SK-N-SH (cell line): ENCODE measurements around the gene COX4I2. TPM values are rescaled to one million over a fixed set of nuclear protein-coding genes. Genes with fewer than 3 reads are reported as not detected.
A peak's percentile ranks its signal among the peaks of the same experiment; 100 is the strongest.

Experiments used
- CTCF ChIA-PET: fragments of 300-600, 350-600 bp; formaldehyde crosslinking; extraction: SDS; loops from one replicate; lab custom pipeline; 2021; lab: Yijun Ruan, JAX
- POLR2A ChIA-PET: fragments of 350-600 bp; sonication (Branson Sonifier 250); formaldehyde crosslinking; extraction: SDS; loops from one replicate; lab custom pipeline; 2020; ENCODE audit warnings: antibody characterized with exemption, inconsistent platforms; lab: Yijun Ruan, JAX
- DNase-seq: peaks from one replicate; pipeline ENCODE4 v3.0.0; 2012
- H2AFZ ChIP-seq: fragments of 200-600 bp; sonication (generic); 2 replicates; pipeline ENCODE4 v1.8.1; 2016; ENCODE audit warnings: antibody characterized with exemption, mild to moderate bottlenecking, low read depth
- H3F3A ChIP-seq: fragments of 200-600 bp; sonication (generic); replicated peaks from 2 replicates; pipeline ENCODE3; 2016; ENCODE audit warnings: antibody characterized with exemption, mild to moderate bottlenecking; ENCODE audit not compliant: insufficient read depth
- H3K27ac ChIP-seq, 2 experiments: fragments of 200-500 bp in 1 of 2; fragments of 200-600 bp in 1 of 2; sonication (Bioruptor generic) in 1 of 2; sonication (generic), shearing (Covaris generic) in 1 of 2; 2 replicates each; pipeline versions ENCODE4 v1.5.1 to v1.6.1; 2014 to 2016; ENCODE audit warnings: low read depth in 2 of 2, inconsistent platforms in 1 of 2, low read length in 1 of 2, mild to moderate bottlenecking in 1 of 2, mixed read lengths in 1 of 2
- H3K27me3 ChIP-seq: fragments of 200-600 bp; sonication (generic), shearing (Covaris generic); 2 replicates; pipeline ENCODE4 v1.6.1; 2016; ENCODE audit warnings: mixed run types; ENCODE audit not compliant: insufficient read depth
- H3K36me3 ChIP-seq, 2 experiments: fragments of 200-500 bp in 1 of 2; fragments of 200-600 bp in 1 of 2; sonication (Bioruptor generic) in 1 of 2; sonication (generic) in 1 of 2; replicated peaks in 1 of 2; 2 replicates each; pipeline versions ENCODE3 to v1.5.1; 2014 to 2016; ENCODE audit warnings: low read length in 1 of 2, mild to moderate bottlenecking in 1 of 2; ENCODE audit not compliant: insufficient read depth in 2 of 2, control insufficient read depth in 1 of 2
- H3K4me1 ChIP-seq, 2 experiments: fragments of 200-500 bp in 1 of 2; fragments of 200-600 bp in 1 of 2; sonication (Bioruptor generic) in 1 of 2; sonication (generic), shearing (Covaris generic) in 1 of 2; 2 replicates each; pipeline versions ENCODE4 v1.5.1 to v1.6.1; 2014 to 2016; ENCODE audit warnings: low read depth in 1 of 2, low read length in 1 of 2, mixed run types in 1 of 2; ENCODE audit not compliant: insufficient read depth in 2 of 2, control insufficient read depth in 1 of 2
- H3K4me2 ChIP-seq: fragments of 200-600 bp; sonication (generic), shearing (Covaris generic); 2 replicates; pipeline ENCODE4 v1.6.1; 2017; ENCODE audit warnings: mixed run types
- H3K4me3 ChIP-seq, 2 experiments: fragments of 200-500 bp in 1 of 2; fragments of 200-600 bp in 1 of 2; sonication (Bioruptor generic) in 1 of 2; sonication (generic), shearing (Covaris generic) in 1 of 2; 2 replicates each; pipeline versions ENCODE4 v1.5.1 to v1.8.1; 2014 to 2016; ENCODE audit warnings: low read depth in 2 of 2, inconsistent platforms in 1 of 2, low read length in 1 of 2, mild to moderate bottlenecking in 1 of 2, mixed read lengths in 1 of 2, moderate library complexity in 1 of 2
- H3K79me2 ChIP-seq: fragments of 200-600 bp; sonication (generic); 2 replicates; pipeline ENCODE4 v1.8.1; 2017; ENCODE audit warnings: mild to moderate bottlenecking; ENCODE audit not compliant: insufficient read depth
- H3K9ac ChIP-seq: fragments of 200-600 bp; sonication (generic); 2 replicates; pipeline ENCODE4 v1.6.1; 2017; ENCODE audit warnings: mixed run types
- H3K9me2 ChIP-seq: fragments of 200-600 bp; sonication (generic); 2 replicates; pipeline ENCODE4 v1.6.1; 2017; ENCODE audit warnings: mixed run types
- H3K9me3 ChIP-seq: fragments of 200-600 bp; sonication (generic); 2 replicates; pipeline ENCODE4 v1.6.1; 2017; ENCODE audit warnings: mixed run types, mild to moderate bottlenecking, moderate library complexity
- H4K20me1 ChIP-seq: fragments of 200-600 bp; sonication (generic); 2 replicates; pipeline ENCODE4 v1.6.1; 2017; ENCODE audit warnings: mild to moderate bottlenecking, mixed run types; ENCODE audit not compliant: insufficient read depth
- ELF1 ChIP-seq: IDR thresholded peaks from 2 replicates; pipeline ENCODE4 v1.4.0; 2012
- EP300 ChIP-seq, 2 experiments: IDR thresholded peaks; 2 replicates each; pipeline versions ENCODE4 v1.4.0 to v1.6.1; 2012; ENCODE audit warnings: borderline replicate concordance in 1 of 2, low read depth in 1 of 2, low read length in 1 of 2
- FOSL2 ChIP-seq: IDR thresholded peaks from 2 replicates; pipeline ENCODE4 v1.4.0; 2012; ENCODE audit warnings: low read depth, mild to moderate bottlenecking, moderate library complexity, borderline replicate concordance
- FOXJ3 ChIP-seq: sonication (generic); formaldehyde crosslinking; IDR thresholded peaks from 2 replicates; pipeline ENCODE4 v1.5.1; 2020; ENCODE audit warnings: mild to moderate bottlenecking, missing genetic modification reagents
- GABPA ChIP-seq: IDR thresholded peaks from 2 replicates; pipeline ENCODE4 v1.4.0; 2012; ENCODE audit warnings: low read depth, mild to moderate bottlenecking
- GATA2 ChIP-seq: sonication (generic); formaldehyde crosslinking; IDR thresholded peaks from 2 replicates; pipeline ENCODE4 v1.5.0; 2020; ENCODE audit warnings: mild to moderate bottlenecking, missing genetic modification reagents
- NFIC ChIP-seq: IDR thresholded peaks from 2 replicates; pipeline ENCODE4 v1.4.0; 2012; ENCODE audit warnings: borderline replicate concordance
- POLR2AphosphoS5 ChIP-seq: IDR thresholded peaks from 2 replicates; pipeline ENCODE4 v1.6.1; 2012; ENCODE audit warnings: low read depth, low read length
- RAD21 ChIP-seq: IDR thresholded peaks from 2 replicates; pipeline ENCODE4 v1.6.1; 2012; ENCODE audit warnings: mild to moderate bottlenecking, low read length
- RFX5 ChIP-seq: IDR thresholded peaks from 2 replicates; pipeline ENCODE4 v1.6.1; 2012; ENCODE audit warnings: mild to moderate bottlenecking, improper control_type of control experiment, low read length
- SIN3A ChIP-seq: IDR thresholded peaks from 2 replicates; pipeline ENCODE4 v1.6.1; 2012; ENCODE audit warnings: low read depth, mild to moderate bottlenecking, low read length, moderate library complexity, borderline replicate concordance
- SMC3 ChIP-seq: IDR thresholded peaks from 2 replicates; pipeline ENCODE4 v1.6.1; 2012; ENCODE audit warnings: low read depth, low read length, improper control_type of control experiment
- TAF1 ChIP-seq: IDR thresholded peaks from 2 replicates; pipeline ENCODE4 v1.6.1; 2012; ENCODE audit warnings: low read depth, mild to moderate bottlenecking, low read length, moderate library complexity, borderline replicate concordance
- TEAD4 ChIP-seq: IDR thresholded peaks from 2 replicates; pipeline ENCODE4 v1.4.0; 2012; ENCODE audit warnings: mild to moderate bottlenecking, borderline replicate concordance; ENCODE audit not compliant: insufficient read depth
- YY1 ChIP-seq: IDR thresholded peaks from 2 replicates; pipeline ENCODE4 v1.4.0; 2012; ENCODE audit warnings: low read depth, mild to moderate bottlenecking
- WGBS: methylation state at CpG from one replicate; pipeline ENCODE4 v1.1.6; 2017; ENCODE audit warnings: low lambda C conversion rate; 5-methylcytosine and 5-hydroxymethylcytosine counted together
- polyA plus RNA-seq, 3 experiments: library from polyadenylated mRNA; depleted of rRNA; stranded (reverse); fragments of >200 nt; gene quantifications; 2 replicates each; pipeline ENCODE4 v1.2.3, GENCODE V29; 2012
- TF ChIP-seq, protein P1 (sequence below): fragments of 150-350 bp; IDR thresholded peaks from 2 replicates; pipeline ENCODE4 v1.6.1; 2016; ENCODE audit warnings: mild to moderate bottlenecking, low read depth, low read length
- TF ChIP-seq, protein P2 (sequence below): IDR thresholded peaks from 2 replicates; pipeline ENCODE4; 2012
- TF ChIP-seq, protein P3 (sequence below): fragments of 150-350 bp; IDR thresholded peaks from 2 replicates; pipeline ENCODE4 v1.6.1; 2017; ENCODE audit warnings: antibody characterized with exemption, low read length, low read depth, borderline replicate concordance
- TF ChIP-seq, protein P4 (sequence below): IDR thresholded peaks from 2 replicates; pipeline ENCODE4 v1.6.1; 2012; ENCODE audit warnings: mild to moderate bottlenecking, low read depth, low read length, moderate library complexity

The COX4I2 gene
- polyA plus RNA-seq, 1 of the 3 experiments (the other 2 are of a cell fraction), result 0.21 TPM

DNA sequence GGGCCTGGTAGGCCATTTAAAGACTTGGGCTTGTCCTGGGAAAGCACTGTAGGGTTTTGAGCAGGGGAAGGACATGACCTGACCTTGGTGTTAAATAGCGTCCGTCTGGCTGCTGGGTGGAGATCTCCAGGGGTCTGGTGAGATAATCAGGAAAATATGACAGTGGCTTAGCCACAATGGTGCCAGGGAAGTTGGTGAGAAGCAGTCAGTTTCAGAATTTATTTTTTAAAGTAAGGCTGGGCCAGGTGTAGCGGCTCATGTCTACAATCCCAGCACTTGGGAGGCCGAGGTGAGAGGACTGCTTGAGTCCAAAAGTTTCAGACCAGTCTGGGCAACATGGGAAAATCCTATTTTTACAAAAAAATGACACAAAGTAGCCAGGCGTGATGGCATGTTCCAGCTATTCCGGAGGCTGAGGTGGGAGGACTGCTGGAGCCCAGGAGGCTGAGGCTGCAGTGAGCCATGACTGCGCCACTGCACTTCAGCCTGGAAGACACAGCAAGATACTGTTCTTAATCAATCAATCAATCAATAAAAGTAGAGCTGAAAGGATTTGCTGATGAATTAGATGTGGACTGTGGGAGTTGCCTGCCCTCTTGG, 43.5 kb downstream of the COX4I2 start:
- TF ChIP-seq TEAD4 (no peak), NFIC (no peak), YY1 (no peak), ELF1 (no peak), GATA2 (no peak), FOXJ3 (CRISPR knock-in tag) (no peak), EP300 (IDR thresholded peaks at IDR 0.05; ENCODE audit: borderline replicate concordance in 1 of 2, low read depth in 1 of 2, low read length in 1 of 2) (no peak), GABPA (no peak), SIN3A (no peak), RAD21 (no peak), RFX5 (no peak), TAF1 (no peak), POLR2AphosphoS5 (no peak), FOSL2 (no peak), SMC3 (no peak)
- TF ChIP-seq, protein P1, sequence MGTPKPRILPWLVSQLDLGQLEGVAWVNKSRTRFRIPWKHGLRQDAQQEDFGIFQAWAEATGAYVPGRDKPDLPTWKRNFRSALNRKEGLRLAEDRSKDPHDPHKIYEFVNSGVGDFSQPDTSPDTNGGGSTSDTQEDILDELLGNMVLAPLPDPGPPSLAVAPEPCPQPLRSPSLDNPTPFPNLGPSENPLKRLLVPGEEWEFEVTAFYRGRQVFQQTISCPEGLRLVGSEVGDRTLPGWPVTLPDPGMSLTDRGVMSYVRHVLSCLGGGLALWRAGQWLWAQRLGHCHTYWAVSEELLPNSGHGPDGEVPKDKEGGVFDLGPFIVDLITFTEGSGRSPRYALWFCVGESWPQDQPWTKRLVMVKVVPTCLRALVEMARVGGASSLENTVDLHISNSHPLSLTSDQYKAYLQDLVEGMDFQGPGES, result no peak
- TF ChIP-seq, protein P2, sequence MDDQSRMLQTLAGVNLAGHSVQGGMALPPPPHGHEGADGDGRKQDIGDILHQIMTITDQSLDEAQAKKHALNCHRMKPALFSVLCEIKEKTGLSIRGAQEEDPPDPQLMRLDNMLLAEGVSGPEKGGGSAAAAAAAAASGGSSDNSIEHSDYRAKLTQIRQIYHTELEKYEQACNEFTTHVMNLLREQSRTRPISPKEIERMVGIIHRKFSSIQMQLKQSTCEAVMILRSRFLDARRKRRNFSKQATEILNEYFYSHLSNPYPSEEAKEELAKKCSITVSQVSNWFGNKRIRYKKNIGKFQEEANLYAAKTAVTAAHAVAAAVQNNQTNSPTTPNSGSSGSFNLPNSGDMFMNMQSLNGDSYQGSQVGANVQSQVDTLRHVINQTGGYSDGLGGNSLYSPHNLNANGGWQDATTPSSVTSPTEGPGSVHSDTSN, result no peak
- TF ChIP-seq, protein P3, sequence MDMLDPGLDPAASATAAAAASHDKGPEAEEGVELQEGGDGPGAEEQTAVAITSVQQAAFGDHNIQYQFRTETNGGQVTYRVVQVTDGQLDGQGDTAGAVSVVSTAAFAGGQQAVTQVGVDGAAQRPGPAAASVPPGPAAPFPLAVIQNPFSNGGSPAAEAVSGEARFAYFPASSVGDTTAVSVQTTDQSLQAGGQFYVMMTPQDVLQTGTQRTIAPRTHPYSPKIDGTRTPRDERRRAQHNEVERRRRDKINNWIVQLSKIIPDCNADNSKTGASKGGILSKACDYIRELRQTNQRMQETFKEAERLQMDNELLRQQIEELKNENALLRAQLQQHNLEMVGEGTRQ, result no peak
- TF ChIP-seq, protein P4, sequence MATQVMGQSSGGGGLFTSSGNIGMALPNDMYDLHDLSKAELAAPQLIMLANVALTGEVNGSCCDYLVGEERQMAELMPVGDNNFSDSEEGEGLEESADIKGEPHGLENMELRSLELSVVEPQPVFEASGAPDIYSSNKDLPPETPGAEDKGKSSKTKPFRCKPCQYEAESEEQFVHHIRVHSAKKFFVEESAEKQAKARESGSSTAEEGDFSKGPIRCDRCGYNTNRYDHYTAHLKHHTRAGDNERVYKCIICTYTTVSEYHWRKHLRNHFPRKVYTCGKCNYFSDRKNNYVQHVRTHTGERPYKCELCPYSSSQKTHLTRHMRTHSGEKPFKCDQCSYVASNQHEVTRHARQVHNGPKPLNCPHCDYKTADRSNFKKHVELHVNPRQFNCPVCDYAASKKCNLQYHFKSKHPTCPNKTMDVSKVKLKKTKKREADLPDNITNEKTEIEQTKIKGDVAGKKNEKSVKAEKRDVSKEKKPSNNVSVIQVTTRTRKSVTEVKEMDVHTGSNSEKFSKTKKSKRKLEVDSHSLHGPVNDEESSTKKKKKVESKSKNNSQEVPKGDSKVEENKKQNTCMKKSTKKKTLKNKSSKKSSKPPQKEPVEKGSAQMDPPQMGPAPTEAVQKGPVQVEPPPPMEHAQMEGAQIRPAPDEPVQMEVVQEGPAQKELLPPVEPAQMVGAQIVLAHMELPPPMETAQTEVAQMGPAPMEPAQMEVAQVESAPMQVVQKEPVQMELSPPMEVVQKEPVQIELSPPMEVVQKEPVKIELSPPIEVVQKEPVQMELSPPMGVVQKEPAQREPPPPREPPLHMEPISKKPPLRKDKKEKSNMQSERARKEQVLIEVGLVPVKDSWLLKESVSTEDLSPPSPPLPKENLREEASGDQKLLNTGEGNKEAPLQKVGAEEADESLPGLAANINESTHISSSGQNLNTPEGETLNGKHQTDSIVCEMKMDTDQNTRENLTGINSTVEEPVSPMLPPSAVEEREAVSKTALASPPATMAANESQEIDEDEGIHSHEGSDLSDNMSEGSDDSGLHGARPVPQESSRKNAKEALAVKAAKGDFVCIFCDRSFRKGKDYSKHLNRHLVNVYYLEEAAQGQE, result no peak
- H3K9ac ChIP-seq, result no peak overlapping the region
- no peaks in the 10 kb centered on the region for H3K9me3 ChIP-seq
- H3K9me2 ChIP-seq, result no peaks in the 10 kb centered on the region
- H4K20me1 ChIP-seq, result no peaks in the 10 kb centered on the region
- peaks cover 25 to 39% of the 10 kb centered on the region in 2 experiments; a peak in 3 of 4 replicates for H3K4me1 ChIP-seq
- 95% methylated on average over 7 of the region's 7 CpGs for WGBS
- peak overlapping the region in 1 of 2 experiments; percentile 9; a peak in 2 of 4 replicates for H3K27ac ChIP-seq
- H2AFZ ChIP-seq, result no peak overlapping the region
- DNase-seq, result no peak
- peaks cover 99% of the 10 kb centered on the region for H3K79me2 ChIP-seq
- no peak overlapping the region for H3K4me3 ChIP-seq
- peaks cover 20% of the 10 kb centered on the region for H3F3A ChIP-seq
- ChIA-PET CTCF (interaction anchor here (3.5 kb wide), 1 partner anchor 20 kb away, joined by 13 read pairs; no protein-coding TSS in a partner anchor), POLR2A (interaction anchor here (1.0 kb wide), 1 partner anchor 47 kb away, joined by 3 read pairs; no protein-coding TSS in a partner anchor)
- peaks cover 10 to 21% of the 10 kb centered on the region in 2 experiments for H3K36me3 ChIP-seq
- H3K27me3 ChIP-seq, result no peaks in the 10 kb centered on the region
- H3K4me2 ChIP-seq, result no peak overlapping the region; the same call in 1 of the 2 replicates
